HCT116 (cell line): ENCODE data around the gene GPR62.

Experiments
- EZH2 ChIP-seq: fragments of 200-600 bp; sonication (generic); IDR thresholded peaks from 2 replicates; pipeline ENCODE4 v1.6.1; 2017; ENCODE audit warnings: antibody characterized with exemption, mixed run types
- JUND ChIP-seq: IDR thresholded peaks from 2 replicates; pipeline ENCODE4 v1.6.1; 2012
- POLR2A ChIP-seq: IDR thresholded peaks from 2 replicates; pipeline ENCODE4 v1.7.0; 2011; ENCODE audit warnings: borderline replicate concordance; ENCODE audit not compliant: insufficient read depth, insufficient read length; ENCODE audit errors: extremely low read depth
- POLR2AphosphoS5 ChIP-seq: IDR thresholded peaks from 2 replicates; pipeline ENCODE4 v1.6.1; 2011; ENCODE audit warnings: mild to moderate bottlenecking, low read depth, low read length, moderate library complexity
- ZNF274 ChIP-seq: fragments of 200-500 bp; sonication (Bioruptor generic); IDR thresholded peaks from 2 replicates; pipeline ENCODE4 v1.6.1; 2014; ENCODE audit warnings: mild to moderate bottlenecking, low read depth, low read length, inconsistent platforms
- TF ChIP-seq, protein P1 (sequence below), 3 experiments: fragments of 200-600 bp in 1 of 3; sonication (generic) in 1 of 3; IDR thresholded peaks in 2 of 3; conservative IDR thresholded peaks in 1 of 3; 2 replicates each; pipeline ENCODE4 v1.5.1; 2012 to 2017; ENCODE audit warnings: low read depth in 2 of 3, low read length in 2 of 3, antibody characterized with exemption in 1 of 3, borderline replicate concordance in 1 of 3, control low read depth in 1 of 3, mild to moderate bottlenecking in 1 of 3, mixed read lengths in 1 of 3, mixed run types in 1 of 3, moderate library complexity in 1 of 3; ENCODE audit not compliant: insufficient read depth in 1 of 3
- TF ChIP-seq, protein P2 (sequence below): IDR thresholded peaks from 2 replicates; pipeline ENCODE4 v1.6.1; 2012
- TF ChIP-seq, protein P3 (sequence below): IDR thresholded peaks from 2 replicates; pipeline ENCODE4 v1.6.1; 2012; ENCODE audit warnings: low read depth

GRCh38 chr3:52002748-52003147 is 47.6 kb downstream of the GPR62 start:
- TF ChIP-seq, protein P1, sequence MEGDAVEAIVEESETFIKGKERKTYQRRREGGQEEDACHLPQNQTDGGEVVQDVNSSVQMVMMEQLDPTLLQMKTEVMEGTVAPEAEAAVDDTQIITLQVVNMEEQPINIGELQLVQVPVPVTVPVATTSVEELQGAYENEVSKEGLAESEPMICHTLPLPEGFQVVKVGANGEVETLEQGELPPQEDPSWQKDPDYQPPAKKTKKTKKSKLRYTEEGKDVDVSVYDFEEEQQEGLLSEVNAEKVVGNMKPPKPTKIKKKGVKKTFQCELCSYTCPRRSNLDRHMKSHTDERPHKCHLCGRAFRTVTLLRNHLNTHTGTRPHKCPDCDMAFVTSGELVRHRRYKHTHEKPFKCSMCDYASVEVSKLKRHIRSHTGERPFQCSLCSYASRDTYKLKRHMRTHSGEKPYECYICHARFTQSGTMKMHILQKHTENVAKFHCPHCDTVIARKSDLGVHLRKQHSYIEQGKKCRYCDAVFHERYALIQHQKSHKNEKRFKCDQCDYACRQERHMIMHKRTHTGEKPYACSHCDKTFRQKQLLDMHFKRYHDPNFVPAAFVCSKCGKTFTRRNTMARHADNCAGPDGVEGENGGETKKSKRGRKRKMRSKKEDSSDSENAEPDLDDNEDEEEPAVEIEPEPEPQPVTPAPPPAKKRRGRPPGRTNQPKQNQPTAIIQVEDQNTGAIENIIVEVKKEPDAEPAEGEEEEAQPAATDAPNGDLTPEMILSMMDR (IDR thresholded peaks at IDR 0.05 in 2 of 3, conservative IDR thresholded peaks at IDR 0.05 in 1 of 3; ENCODE audit: borderline replicate concordance in 1 of 3, insufficient read depth in 1 of 3, low read depth in 2 of 3, low read length in 2 of 3): no peak
- TF ChIP-seq, protein P2, sequence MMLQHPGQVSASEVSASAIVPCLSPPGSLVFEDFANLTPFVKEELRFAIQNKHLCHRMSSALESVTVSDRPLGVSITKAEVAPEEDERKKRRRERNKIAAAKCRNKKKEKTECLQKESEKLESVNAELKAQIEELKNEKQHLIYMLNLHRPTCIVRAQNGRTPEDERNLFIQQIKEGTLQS: no peak
- TF ChIP-seq EZH2 (no peak), POLR2A (no peak), ZNF274 (no peak), JUND (no peak), POLR2AphosphoS5 (no peak)
- TF ChIP-seq, protein P3, sequence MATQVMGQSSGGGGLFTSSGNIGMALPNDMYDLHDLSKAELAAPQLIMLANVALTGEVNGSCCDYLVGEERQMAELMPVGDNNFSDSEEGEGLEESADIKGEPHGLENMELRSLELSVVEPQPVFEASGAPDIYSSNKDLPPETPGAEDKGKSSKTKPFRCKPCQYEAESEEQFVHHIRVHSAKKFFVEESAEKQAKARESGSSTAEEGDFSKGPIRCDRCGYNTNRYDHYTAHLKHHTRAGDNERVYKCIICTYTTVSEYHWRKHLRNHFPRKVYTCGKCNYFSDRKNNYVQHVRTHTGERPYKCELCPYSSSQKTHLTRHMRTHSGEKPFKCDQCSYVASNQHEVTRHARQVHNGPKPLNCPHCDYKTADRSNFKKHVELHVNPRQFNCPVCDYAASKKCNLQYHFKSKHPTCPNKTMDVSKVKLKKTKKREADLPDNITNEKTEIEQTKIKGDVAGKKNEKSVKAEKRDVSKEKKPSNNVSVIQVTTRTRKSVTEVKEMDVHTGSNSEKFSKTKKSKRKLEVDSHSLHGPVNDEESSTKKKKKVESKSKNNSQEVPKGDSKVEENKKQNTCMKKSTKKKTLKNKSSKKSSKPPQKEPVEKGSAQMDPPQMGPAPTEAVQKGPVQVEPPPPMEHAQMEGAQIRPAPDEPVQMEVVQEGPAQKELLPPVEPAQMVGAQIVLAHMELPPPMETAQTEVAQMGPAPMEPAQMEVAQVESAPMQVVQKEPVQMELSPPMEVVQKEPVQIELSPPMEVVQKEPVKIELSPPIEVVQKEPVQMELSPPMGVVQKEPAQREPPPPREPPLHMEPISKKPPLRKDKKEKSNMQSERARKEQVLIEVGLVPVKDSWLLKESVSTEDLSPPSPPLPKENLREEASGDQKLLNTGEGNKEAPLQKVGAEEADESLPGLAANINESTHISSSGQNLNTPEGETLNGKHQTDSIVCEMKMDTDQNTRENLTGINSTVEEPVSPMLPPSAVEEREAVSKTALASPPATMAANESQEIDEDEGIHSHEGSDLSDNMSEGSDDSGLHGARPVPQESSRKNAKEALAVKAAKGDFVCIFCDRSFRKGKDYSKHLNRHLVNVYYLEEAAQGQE: no peak
